HepG2 (cell line): ENCODE measurements around the gene LIN7A. TPM values are rescaled to one million over a fixed set of nuclear protein-coding genes. Genes with fewer than 3 reads are reported as not detected.

ENCODE experiments used
- AKAP8 ChIP-seq: sonication (generic); formaldehyde crosslinking; IDR thresholded peaks from 2 replicates; pipeline ENCODE4 v1.5.1; 2020; ENCODE audit warnings: mild to moderate bottlenecking, missing genetic modification reagents
- MAF1 ChIP-seq: sonication (generic); formaldehyde crosslinking; IDR thresholded peaks from 2 replicates; pipeline ENCODE4 v1.5.0; 2020; ENCODE audit warnings: missing genetic modification reagents, borderline replicate concordance
- ZBTB20 ChIP-seq: sonication (generic); formaldehyde crosslinking; IDR thresholded peaks from 2 replicates; pipeline ENCODE4 v1.8.1; 2023; ENCODE audit warnings: missing genetic modification reagents, low read depth, mild to moderate bottlenecking, borderline replicate concordance
- ZNF543 ChIP-seq: sonication (generic); formaldehyde crosslinking; IDR thresholded peaks from 2 replicates; pipeline ENCODE4 v1.4.0; 2020; ENCODE audit warnings: mild to moderate bottlenecking, missing genetic modification reagents
- ZNF615 ChIP-seq: sonication (generic); formaldehyde crosslinking; IDR thresholded peaks from 2 replicates; pipeline ENCODE4 v1.5.0; 2020; ENCODE audit warnings: mild to moderate bottlenecking, missing genetic modification reagents, borderline replicate concordance
- ZNF644 ChIP-seq: IDR thresholded peaks from 2 replicates; pipeline ENCODE4 v1.6.1; 2016; ENCODE audit warnings: low read depth
- polyA plus RNA-seq, 8 experiments: library from polyadenylated mRNA; depleted of rRNA in 3 of 8; stranded (reverse) in 7 of 8; unstranded in 1 of 8; fragments of >200 nt; fragmentation: Illumina TruSeq in 4 of 8; extraction: Trizol in 4 of 8; gene quantifications; 2 replicates each; pipeline versions ENCODE4 v1.2.1 to v1.2.3, GENCODE V29; 2011 to 2016; ENCODE audit warnings: low read depth in 4 of 8, missing spikeins in 1 of 8, mixed read lengths in 1 of 8; ENCODE audit not compliant: insufficient read depth in 1 of 8
- total RNA-seq, 5 experiments: library from RNA; depleted of rRNA; stranded (reverse); fragments of >200 nt; fragmentation: Illumina TruSeq; extraction: Trizol; gene quantifications; 2 replicates each; pipeline ENCODE4 v1.2.3, GENCODE V29; 2016; ENCODE audit warnings: low read depth in 1 of 5
- TF ChIP-seq, protein P1 (sequence below): sonication (generic); formaldehyde crosslinking; IDR thresholded peaks from one replicate; pipeline ENCODE4 v1.5.1; 2020; ENCODE audit warnings: mild to moderate bottlenecking, missing genetic modification reagents; ENCODE audit errors: not compliant biosample characterization
- TF ChIP-seq, protein P2 (sequence below): IDR thresholded peaks from 2 replicates; pipeline ENCODE4 v1.4.0; 2020; ENCODE audit warnings: mild to moderate bottlenecking, missing genetic modification reagents
- TF ChIP-seq, protein P3 (sequence below): sonication (generic); formaldehyde crosslinking; IDR thresholded peaks from 2 replicates; pipeline ENCODE4 v1.5.0; 2020; ENCODE audit warnings: mild to moderate bottlenecking, missing genetic modification reagents, borderline replicate concordance

Gene LIN7A
- total and polyA plus RNA-seq, 2 of the 13 experiments (the other 11 are each of a cell fraction or from before 2014, with no cell fraction given): 18.5 to 19.2 TPM

DNA sequence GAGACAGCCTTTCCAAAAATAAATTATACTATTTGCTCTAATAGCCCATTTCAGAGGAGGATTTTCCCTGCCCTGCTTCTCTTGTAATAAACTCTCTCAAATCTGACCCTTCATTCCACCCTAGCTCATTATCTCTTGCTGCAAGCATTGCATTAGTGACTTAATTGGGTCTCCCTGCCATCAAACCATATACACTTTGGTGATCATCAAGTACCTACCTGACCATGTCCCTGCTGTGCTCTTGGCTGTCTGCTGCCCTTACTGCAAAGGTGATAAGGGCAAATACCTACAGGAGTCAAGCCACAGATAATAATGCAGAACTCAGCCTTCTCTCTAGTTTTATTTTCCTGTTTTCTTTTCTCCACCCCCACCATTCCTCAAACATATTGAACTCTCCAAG lies 88.4 kb downstream of the LIN7A start (continued):
- TF ChIP-seq, protein P1, sequence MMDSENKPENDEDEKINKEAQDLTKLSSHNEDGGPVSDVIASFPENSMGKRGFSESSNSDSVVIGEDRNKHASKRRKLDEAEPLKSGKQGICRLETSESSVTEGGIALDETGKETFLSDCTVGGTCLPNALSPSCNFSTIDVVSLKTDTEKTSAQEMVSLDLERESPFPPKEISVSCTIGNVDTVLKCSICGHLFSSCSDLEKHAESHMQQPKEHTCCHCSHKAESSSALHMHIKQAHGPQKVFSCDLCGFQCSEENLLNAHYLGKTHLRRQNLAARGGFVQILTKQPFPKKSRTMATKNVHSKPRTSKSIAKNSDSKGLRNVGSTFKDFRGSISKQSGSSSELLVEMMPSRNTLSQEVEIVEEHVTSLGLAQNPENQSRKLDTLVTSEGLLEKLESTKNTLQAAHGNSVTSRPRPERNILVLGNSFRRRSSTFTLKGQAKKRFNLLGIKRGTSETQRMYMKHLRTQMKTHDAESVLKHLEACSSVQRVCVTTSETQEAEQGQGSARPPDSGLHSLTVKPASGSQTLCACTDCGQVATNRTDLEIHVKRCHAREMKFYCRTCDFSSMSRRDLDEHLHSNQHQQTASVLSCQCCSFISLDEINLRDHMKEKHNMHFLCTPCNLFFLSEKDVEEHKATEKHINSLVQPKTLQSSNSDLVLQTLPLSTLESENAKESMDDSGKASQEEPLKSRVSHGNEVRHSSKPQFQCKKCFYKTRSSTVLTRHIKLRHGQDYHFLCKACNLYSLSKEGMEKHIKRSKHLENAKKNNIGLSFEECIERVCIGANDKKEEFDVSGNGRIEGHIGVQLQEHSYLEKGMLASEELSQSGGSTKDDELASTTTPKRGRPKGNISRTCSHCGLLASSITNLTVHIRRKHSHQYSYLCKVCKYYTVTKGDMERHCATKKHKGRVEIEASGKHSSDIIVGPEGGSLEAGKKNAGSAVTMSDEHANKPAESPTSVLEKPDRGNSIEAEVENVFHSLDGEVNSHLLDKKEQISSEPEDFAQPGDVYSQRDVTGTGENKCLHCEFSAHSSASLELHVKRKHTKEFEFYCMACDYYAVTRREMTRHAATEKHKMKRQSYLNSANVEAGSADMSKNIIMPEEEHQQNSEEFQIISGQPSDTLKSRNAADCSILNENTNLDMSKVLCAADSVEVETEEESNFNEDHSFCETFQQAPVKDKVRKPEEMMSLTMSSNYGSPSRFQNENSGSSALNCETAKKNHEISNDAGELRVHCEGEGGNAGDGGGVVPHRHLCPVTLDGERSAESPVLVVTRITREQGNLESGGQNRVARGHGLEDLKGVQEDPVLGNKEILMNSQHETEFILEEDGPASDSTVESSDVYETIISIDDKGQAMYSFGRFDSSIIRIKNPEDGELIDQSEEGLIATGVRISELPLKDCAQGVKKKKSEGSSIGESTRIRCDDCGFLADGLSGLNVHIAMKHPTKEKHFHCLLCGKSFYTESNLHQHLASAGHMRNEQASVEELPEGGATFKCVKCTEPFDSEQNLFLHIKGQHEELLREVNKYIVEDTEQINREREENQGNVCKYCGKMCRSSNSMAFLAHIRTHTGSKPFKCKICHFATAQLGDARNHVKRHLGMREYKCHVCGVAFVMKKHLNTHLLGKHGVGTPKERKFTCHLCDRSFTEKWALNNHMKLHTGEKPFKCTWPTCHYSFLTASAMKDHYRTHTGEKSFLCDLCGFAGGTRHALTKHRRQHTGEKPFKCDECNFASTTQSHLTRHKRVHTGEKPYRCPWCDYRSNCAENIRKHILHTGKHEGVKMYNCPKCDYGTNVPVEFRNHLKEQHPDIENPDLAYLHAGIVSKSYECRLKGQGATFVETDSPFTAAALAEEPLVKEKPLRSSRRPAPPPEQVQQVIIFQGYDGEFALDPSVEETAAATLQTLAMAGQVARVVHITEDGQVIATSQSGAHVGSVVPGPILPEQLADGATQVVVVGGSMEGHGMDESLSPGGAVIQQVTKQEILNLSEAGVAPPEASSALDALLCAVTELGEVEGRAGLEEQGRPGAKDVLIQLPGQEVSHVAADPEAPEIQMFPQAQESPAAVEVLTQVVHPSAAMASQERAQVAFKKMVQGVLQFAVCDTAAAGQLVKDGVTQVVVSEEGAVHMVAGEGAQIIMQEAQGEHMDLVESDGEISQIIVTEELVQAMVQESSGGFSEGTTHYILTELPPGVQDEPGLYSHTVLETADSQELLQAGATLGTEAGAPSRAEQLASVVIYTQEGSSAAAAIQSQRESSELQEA: no peak
- TF ChIP-seq, protein P2, sequence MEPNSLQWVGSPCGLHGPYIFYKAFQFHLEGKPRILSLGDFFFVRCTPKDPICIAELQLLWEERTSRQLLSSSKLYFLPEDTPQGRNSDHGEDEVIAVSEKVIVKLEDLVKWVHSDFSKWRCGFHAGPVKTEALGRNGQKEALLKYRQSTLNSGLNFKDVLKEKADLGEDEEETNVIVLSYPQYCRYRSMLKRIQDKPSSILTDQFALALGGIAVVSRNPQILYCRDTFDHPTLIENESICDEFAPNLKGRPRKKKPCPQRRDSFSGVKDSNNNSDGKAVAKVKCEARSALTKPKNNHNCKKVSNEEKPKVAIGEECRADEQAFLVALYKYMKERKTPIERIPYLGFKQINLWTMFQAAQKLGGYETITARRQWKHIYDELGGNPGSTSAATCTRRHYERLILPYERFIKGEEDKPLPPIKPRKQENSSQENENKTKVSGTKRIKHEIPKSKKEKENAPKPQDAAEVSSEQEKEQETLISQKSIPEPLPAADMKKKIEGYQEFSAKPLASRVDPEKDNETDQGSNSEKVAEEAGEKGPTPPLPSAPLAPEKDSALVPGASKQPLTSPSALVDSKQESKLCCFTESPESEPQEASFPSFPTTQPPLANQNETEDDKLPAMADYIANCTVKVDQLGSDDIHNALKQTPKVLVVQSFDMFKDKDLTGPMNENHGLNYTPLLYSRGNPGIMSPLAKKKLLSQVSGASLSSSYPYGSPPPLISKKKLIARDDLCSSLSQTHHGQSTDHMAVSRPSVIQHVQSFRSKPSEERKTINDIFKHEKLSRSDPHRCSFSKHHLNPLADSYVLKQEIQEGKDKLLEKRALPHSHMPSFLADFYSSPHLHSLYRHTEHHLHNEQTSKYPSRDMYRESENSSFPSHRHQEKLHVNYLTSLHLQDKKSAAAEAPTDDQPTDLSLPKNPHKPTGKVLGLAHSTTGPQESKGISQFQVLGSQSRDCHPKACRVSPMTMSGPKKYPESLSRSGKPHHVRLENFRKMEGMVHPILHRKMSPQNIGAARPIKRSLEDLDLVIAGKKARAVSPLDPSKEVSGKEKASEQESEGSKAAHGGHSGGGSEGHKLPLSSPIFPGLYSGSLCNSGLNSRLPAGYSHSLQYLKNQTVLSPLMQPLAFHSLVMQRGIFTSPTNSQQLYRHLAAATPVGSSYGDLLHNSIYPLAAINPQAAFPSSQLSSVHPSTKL: no peak
- TF ChIP-seq MAF1 (CRISPR knock-in tag) (no peak), AKAP8 (no peak), ZNF615 (no peak), ZBTB20 (CRISPR knock-in tag) (no peak), ZNF644 (CRISPR knock-in tag) (no peak), ZNF543 (CRISPR knock-in tag) (no peak)
- TF ChIP-seq, protein P3, sequence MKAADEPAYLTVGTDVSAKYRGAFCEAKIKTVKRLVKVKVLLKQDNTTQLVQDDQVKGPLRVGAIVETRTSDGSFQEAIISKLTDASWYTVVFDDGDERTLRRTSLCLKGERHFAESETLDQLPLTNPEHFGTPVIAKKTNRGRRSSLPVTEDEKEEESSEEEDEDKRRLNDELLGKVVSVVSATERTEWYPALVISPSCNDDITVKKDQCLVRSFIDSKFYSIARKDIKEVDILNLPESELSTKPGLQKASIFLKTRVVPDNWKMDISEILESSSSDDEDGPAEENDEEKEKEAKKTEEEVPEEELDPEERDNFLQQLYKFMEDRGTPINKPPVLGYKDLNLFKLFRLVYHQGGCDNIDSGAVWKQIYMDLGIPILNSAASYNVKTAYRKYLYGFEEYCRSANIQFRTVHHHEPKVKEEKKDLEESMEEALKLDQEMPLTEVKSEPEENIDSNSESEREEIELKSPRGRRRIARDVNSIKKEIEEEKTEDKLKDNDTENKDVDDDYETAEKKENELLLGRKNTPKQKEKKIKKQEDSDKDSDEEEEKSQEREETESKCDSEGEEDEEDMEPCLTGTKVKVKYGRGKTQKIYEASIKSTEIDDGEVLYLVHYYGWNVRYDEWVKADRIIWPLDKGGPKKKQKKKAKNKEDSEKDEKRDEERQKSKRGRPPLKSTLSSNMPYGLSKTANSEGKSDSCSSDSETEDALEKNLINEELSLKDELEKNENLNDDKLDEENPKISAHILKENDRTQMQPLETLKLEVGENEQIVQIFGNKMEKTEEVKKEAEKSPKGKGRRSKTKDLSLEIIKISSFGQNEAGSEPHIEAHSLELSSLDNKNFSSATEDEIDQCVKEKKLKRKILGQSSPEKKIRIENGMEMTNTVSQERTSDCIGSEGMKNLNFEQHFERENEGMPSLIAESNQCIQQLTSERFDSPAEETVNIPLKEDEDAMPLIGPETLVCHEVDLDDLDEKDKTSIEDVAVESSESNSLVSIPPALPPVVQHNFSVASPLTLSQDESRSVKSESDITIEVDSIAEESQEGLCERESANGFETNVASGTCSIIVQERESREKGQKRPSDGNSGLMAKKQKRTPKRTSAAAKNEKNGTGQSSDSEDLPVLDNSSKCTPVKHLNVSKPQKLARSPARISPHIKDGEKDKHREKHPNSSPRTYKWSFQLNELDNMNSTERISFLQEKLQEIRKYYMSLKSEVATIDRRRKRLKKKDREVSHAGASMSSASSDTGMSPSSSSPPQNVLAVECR (CRISPR knock-in tag): no peak
